NCI-H128 (cell line): Measurements from ENCODE around the gene LASP1NB.
"Not testable (repeated sequence)": the region's sequence is repeated elsewhere in the genome, so short reads cannot be mapped to it uniquely, and the experiment has no call there.

Experiments
- DNase-seq: peaks from one replicate; lab custom pipeline; 2025; ENCODE audit not compliant: unreplicated experiment; lab: John Stamatoyannopoulos, UW

The LASP1NB gene

DNA sequence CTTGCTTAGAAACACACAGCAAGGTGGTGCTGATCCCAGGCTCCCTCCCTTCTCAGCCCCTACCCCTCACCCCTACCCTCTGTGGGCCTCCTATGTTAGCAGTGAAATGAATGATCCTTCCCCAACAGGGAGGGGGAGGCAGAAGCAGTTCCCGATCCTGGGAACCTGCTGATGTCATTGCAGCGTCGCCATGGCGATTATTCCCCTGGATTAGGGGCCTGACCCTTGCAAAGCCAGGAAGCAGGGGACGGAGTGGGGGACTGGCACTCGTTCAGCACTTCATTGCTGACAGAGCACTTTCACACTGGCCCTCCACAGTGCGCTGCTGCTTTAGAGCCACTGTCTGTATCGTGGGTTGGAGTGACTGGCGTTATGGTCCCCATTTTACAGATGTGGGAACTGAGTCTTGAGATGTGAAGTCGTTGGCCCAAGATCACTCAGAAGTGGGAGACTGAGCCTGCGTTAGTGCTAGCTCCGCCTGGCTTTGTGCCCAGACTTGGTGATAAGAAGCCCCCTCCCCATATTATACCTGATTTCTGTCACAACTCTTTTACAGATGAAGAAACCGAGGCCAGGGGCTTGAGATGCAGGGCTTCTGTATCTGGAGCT is 29.0 kb upstream of the LASP1NB start:
- DNase-seq: no peak

GRCh38 chr17:38897176-38897575 is 28.2 kb upstream of the LASP1NB start:
- DNase-seq: no peak

GRCh38 chr17:38897671-38898290 is 27.6 kb upstream of the LASP1NB start:
- DNase-seq: no peak

GRCh38 chr17:38898291-38898679 is 27.1 kb upstream of the LASP1NB start:
- DNase-seq: no peak

- DNase-seq: no peak
These were observed 26.5 kb upstream of the LASP1NB start for GRCh38 chr17:38898812-38899348.

- DNase-seq: no peak
These were observed 26.0 kb upstream of the LASP1NB start for GRCh38 chr17:38899421-38899820.

- DNase-seq: no peak
These were observed 24.3 kb upstream of the LASP1NB start for GRCh38 chr17:38900978-38901656.

- no peak for DNase-seq
These were observed 22.0 kb upstream of the LASP1NB start for GRCh38 chr17:38903404-38903803.

GRCh38 chr17:38904892-38905291 is 20.5 kb upstream of the LASP1NB start:
- DNase-seq: no peak

- DNase-seq: no peak
These were observed 20.0 kb upstream of the LASP1NB start for GRCh38 chr17:38905375-38905774.

DNA sequence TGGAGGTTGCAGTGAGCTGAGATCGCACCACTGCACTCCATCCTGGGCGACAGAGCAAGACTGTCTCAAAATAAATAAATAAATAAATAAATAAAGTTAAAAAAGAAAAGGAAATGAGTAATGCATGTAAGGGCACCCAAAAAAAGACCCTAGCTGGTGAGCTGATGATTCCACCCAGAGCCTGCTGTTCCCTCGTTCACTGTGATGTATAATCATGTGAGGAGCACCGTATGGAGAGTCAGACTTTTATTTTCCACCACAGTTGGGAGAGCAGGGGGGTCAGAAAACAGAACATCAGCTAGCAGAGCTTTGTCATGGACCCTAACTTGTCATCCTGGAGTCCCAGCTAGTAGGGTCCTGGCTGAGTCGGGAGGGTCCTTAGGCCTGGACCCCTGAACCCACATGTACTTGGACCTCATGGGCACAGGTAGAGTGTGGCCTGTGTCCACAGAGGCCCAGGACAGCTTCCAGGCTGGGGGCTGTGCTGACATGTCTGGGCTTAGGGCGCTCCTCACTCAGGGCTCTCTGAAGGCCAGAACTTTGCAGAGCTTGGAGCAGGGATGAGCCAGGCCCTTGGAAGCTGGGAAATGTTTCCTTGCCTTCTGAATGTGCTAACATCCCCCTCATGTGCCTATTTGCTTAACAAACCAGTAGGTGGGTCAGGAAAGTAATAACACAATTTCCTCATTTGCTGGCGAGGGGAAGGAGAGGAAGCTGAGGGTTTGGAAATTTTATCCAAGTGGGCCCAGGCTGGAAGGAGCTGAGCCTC is 18.8 kb upstream of the LASP1NB start:
- no peak for DNase-seq

- DNase-seq: no peak
These were observed 17.3 kb upstream of the LASP1NB start for GRCh38 chr17:38907930-38908675.

DNA sequence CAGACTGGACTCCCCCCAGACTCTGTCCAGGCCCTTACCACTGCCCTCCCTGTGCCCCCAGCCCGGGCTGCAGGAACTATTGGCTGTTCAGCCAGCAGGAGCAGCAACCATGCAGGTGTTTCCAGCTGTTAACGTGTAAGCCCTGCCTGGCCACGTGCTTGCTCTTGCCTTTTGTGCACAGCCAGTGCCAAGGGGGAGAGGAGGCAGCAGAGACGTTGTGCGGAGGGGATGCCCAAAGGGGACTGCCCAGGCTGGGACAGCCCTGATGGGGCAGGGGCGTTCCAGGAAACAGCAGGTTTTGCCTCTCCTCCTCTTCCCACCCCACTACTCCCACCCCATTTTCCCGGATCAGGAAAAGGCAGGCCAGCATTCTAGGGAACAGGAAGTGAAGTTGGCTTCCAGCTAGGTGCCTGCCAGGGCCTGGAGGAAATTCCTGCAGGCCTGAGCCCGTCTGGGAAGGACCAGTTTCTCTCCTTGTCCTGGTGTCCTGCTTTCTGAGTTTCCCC is 16.7 kb upstream of the LASP1NB start:
- no peak for DNase-seq

DNA sequence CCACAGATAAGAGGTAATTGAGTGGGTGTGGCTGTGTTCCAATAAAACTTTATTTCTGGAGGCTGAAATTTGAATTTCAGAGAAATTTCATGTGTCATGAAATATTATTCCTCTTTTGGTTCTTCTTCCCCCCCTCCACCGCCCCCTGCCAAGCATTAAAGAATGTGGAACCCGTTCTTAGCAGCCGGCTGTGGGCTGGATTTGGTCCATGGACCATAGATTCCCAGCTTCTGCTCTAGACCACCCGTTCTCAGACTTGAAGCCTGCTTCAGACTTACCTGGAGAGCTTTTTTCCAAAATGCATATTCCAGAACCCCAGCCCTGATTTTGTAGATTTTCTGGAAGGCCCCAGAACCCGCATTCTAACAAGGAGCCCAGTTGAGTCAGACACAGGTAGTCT is 15.1 kb upstream of the LASP1NB start:
- DNase-seq: no peak

DNA sequence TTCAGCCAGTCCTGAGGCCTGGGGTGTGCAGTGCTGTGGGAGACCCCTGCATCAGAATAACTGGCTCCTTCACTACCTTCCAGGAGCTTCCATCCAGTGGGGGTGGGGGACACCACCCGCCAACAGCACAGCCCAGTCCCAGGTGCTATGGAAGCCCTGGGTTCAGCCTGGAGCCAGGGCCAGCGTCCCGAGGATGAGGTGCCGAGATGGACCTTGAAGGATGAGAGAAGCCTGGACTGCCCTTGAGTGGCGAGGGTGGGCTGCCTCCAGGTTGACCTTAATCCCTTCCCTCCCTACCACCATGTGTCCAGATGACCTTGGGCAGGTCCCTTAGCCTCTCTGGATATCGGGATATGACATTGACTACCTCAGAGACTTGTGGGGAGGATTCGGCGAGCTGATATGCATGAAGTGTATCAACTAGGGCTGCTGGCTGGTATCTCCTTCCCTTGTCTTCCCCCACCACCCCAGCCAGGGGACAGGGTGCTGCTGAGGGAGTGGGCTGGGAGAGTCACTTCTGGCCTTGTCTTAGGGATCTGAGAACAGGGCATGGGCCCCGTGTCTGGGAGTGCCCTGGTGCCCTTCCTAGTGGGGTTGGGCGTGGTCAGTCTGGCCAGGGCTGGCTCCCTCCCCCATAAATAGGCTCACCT is 14.2 kb upstream of the LASP1NB start:
- DNase-seq: no peak

DNA sequence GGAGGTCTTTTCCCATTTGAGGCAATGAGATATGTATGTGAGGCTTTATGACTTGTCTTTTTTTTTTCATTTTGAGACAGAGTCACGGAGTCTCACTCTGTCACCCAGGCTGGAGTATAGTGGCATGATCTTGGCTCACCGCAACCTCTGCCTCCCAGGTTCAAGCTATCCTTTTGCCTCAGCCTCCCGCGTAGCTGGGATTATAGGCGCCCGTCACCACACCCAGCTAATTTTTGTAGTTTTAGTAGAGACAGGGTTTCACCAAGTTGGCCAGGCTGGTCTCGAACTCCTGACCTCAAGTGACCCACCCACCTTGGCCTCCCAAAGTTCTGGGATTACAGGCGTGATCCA is 13.7 kb upstream of the LASP1NB start:
- DNase-seq: not testable (repeated sequence)

GRCh38 chr17:38912221-38912813 is 13.1 kb upstream of the LASP1NB start:
- no peak for DNase-seq

DNA sequence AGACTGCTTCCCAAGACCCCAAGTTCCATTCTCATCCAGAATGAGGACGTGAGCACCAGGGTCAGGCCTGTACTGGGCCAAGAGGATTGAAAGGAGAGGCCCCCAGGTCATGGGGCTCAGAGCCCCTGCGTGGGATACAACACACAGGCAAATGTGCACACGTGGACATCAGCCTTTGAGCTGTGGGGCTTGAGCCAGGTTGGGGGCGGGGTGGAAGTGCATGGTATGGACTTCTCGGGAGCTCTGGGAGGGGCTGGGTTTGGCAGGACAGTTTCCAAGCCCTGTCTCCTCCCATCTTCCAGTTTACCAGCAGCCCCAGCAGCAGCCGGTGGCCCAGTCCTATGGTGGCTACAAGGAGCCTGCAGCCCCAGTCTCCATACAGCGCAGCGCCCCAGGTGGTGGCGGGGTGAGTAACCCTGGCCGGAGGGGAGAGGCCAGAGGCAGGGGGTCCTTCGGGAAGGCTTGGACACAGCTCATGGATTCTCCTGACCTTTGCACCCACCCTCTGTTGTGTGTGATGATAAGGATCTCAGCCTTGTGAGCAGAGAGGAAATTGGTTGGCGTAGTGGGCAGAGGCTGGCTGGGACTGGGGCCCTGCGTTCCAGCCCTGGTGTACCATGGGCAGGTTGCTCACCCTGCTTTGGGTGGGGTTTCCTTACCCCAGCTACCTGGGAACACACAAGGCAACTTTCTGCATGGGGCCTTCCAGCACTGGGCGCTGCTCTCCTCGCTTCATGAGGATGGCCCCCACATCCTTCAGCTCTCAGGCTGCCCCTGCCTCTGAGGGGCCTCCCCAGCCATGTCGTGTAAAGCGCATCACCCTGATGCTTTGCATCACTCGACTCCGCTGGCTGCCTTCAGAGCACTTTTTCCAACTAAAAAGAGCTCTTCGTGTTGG is 10.4 kb upstream of the LASP1NB start:
- no peak for DNase-seq

- DNase-seq: no peak
These were observed 9.8 kb upstream of the LASP1NB start for GRCh38 chr17:38915639-38915995.
